CD4-positive, alpha-beta T cell treated with Interleukin-4 for 1 hour (primary cell): Measurements from ENCODE around the gene USH2A.

Experiments
- DNase-seq, 2 donors: peaks; one replicate each; pipeline ENCODE4 v3.0.0-alpha.2; 2020 to 2022

USH2A gene

GRCh38 chr1:216422821-216423520 lies at the start of gene USH2A:
Gene USH2A, minus strand, starts transcription at chr1:216423448. Its CDS starts 1,112 bp downstream, at chr1:216422336.
- no peak for DNase-seq

- DNase-seq = no peak
Observed at GRCh38 chr1:216466162-216466801, 43.0 kb upstream of the USH2A start.

- no peak for DNase-seq
Observed at GRCh38 chr1:216464489-216464888, 41.2 kb upstream of the USH2A start.

GRCh38 chr1:216462066-216462775 lies 39.0 kb upstream of the USH2A start:
- DNase-seq = no peak

- DNase-seq = no peak
Observed at GRCh38 chr1:216461466-216461865, 38.2 kb upstream of the USH2A start.

- DNase-seq = no peak
Observed at GRCh38 chr1:216459651-216460207, 36.5 kb upstream of the USH2A start.

GRCh38 chr1:216458812-216459211 lies 35.6 kb upstream of the USH2A start:
- no peak for DNase-seq

GRCh38 chr1:216457356-216457755 lies 34.1 kb upstream of the USH2A start:
- DNase-seq = no peak

- DNase-seq = no peak
Observed at GRCh38 chr1:216456682-216457081, 33.4 kb upstream of the USH2A start.

GRCh38 chr1:216453777-216454176 lies 30.5 kb upstream of the USH2A start:
- no peak for DNase-seq

GRCh38 chr1:216450227-216450626 lies 27.0 kb upstream of the USH2A start:
- no peak for DNase-seq

- no peak for DNase-seq
Observed at GRCh38 chr1:216448011-216448510, 24.8 kb upstream of the USH2A start.

- DNase-seq = no peak
Observed at GRCh38 chr1:216437603-216438002, 14.4 kb upstream of the USH2A start.

- no peak for DNase-seq
Observed at GRCh38 chr1:216434232-216434631, 11.0 kb upstream of the USH2A start.

- DNase-seq = no peak
Observed at GRCh38 chr1:216433175-216433574, 9.9 kb upstream of the USH2A start.

- DNase-seq = no peak
Observed at GRCh38 chr1:216430744-216431143, 7.5 kb upstream of the USH2A start.

- DNase-seq = no peak
Observed at GRCh38 chr1:216425577-216425976, 2.3 kb upstream of the USH2A start.

- no peak for DNase-seq
Observed at GRCh38 chr1:216420746-216421145, 2.5 kb downstream of the USH2A start.

GRCh38 chr1:216420263-216420662 lies 3.0 kb downstream of the USH2A start:
- DNase-seq = no peak

- DNase-seq = no peak
Observed at GRCh38 chr1:216416488-216416887, 6.8 kb downstream of the USH2A start.

- no peak for DNase-seq
Observed at GRCh38 chr1:216410026-216410425, 13.2 kb downstream of the USH2A start.

- DNase-seq = no peak
Observed at GRCh38 chr1:216390956-216391355, 32.3 kb downstream of the USH2A start.

GRCh38 chr1:216389774-216390173 lies 33.5 kb downstream of the USH2A start:
- no peak for DNase-seq

- no peak for DNase-seq
Observed at GRCh38 chr1:216388558-216388957, 34.7 kb downstream of the USH2A start.
